Measurements from ENCODE around the gene DOK5. TPM values are rescaled to one million over a fixed set of nuclear protein-coding genes. Genes with fewer than 3 reads are reported as not detected.
A peak's percentile ranks its signal among the peaks of the same experiment; 100 is the strongest.

The DOK5 gene
- total and polyA plus RNA-seq, 2 donors (not counting 3 experiments of a cell fraction or from before 2014, with no cell fraction given), result 3.5 to 14.2 TPM

GRCh38 chr20:54624706-54625390 is 149.5 kb downstream of the DOK5 start:
- BruUV-seq (replicated peaks), result no TSS peak
- Histone ChIP-seq H3K79me2 (ENCODE audit: control insufficient read depth, insufficient read depth, low read length) (no peaks in the 10 kb centered on the region), H3K9ac (replicated peaks; ENCODE audit: extremely low read depth, insufficient read depth, low read length) (no peak overlapping the region), H3K9me1 (replicated peaks; ENCODE audit: control insufficient read depth, extremely low read depth, insufficient read depth, low read length) (no peaks in the 10 kb centered on the region), H3K9me3 (replicated peaks; ENCODE audit: control insufficient read depth, insufficient read depth, low read length) (no peaks in the 10 kb centered on the region), H3K36me3 (ENCODE audit: control insufficient read depth in 2 of 2, extremely low read depth in 1 of 2, insufficient read depth in 2 of 2, low read length in 2 of 2) (no peaks in the 10 kb centered on the region), H3K4me1 (ENCODE audit: control insufficient read depth, extremely low read depth, insufficient read depth, low read length) (no peaks in the 10 kb centered on the region), H4K20me1 (replicated peaks; ENCODE audit: control insufficient read depth, extremely low read depth, insufficient read depth, low read length) (no peaks in the 10 kb centered on the region), H3K27ac (ENCODE audit: insufficient read depth, low read depth, low read length) (no peak overlapping the region), H2AFZ (ENCODE audit: low read depth, low read length) (no peak overlapping the region), H3K4me3 (replicated peaks in 1 of 3; ENCODE audit: insufficient read depth in 1 of 3, low read depth in 1 of 3, low read length in 3 of 3) (no peak overlapping the region), H3K27me3 (ENCODE audit: control insufficient read depth in 2 of 2, insufficient read depth in 2 of 2, low read length in 2 of 2) (no peaks in the 10 kb centered on the region), H3K4me2 (ENCODE audit: insufficient read depth, low read length) (no peak overlapping the region)
- intact Hi-C loops (cut with micrococcal nuclease) (no loop called here), dilution Hi-C loops (cut with MboI; ENCODE audit: extremely low pct_ligation_motif_present, low sequenced_read_pairs) (no loop called here)
- no peak for TF ChIP-seq FOS (IDR thresholded peaks at IDR 0.05; ENCODE audit: borderline replicate concordance, insufficient read depth, low read length)
- TF ChIP-seq GATA2 (IDR thresholded peaks at IDR 0.05; ENCODE audit: insufficient read depth, insufficient read length, low read depth, low read length), result no peak
- no peak for TF ChIP-seq EZH2 (IDR thresholded peaks at IDR 0.05; ENCODE audit: borderline replicate concordance, low read depth, low read length, severe bottlenecking)
- no peak for TF ChIP-seq POLR2A (IDR thresholded peaks at IDR 0.05; ENCODE audit: low read depth, low read length)
- TF ChIP-seq JUN (IDR thresholded peaks at IDR 0.05; ENCODE audit: borderline replicate concordance, insufficient read depth, insufficient read length, low read depth), result no peak
- TF ChIP-seq MAX (IDR thresholded peaks at IDR 0.05; ENCODE audit: insufficient read depth, insufficient read length), result no peak
- no peak for TF ChIP-seq POLR2AphosphoS5 (IDR thresholded peaks at IDR 0.05; ENCODE audit: insufficient read depth, low read depth, low read length)
- no peak for TF ChIP-seq MYC (IDR thresholded peaks at IDR 0.05; ENCODE audit: low read depth, low read length)
- TF ChIP-seq CTCF (IDR thresholded peaks at IDR 0.05; ENCODE audit: extremely low read depth in 1 of 2, insufficient read depth in 1 of 2, low read depth in 1 of 2, low read length in 2 of 2), result no peak
- no peak for DNase-seq (ENCODE audit: low read depth, low spot score)
- POLR2A ChIA-PET, result no interaction called here
- FAIRE-seq, result peak; percentile 15
- CTCF ChIA-PET, result interaction anchor here (1.2 kb wide), 1 partner anchor 417 kb away, joined by 4 read pairs; the partner anchor contains the start of gene PFDN4
